HEK293 (cell line): ENCODE data around the gene CSF3.

ENCODE experiments used
- CTCF ChIA-PET: fragments of 350-600 bp; formaldehyde crosslinking; extraction: SDS; loops from one replicate; lab custom pipeline; 2021; ENCODE audit warnings: antibody characterized with exemption; lab: Yijun Ruan, JAX
- POLR2A ChIA-PET: fragments of 300-600 bp; formaldehyde crosslinking; extraction: SDS; loops from one replicate; lab custom pipeline; 2020; ENCODE audit warnings: antibody characterized with exemption, inconsistent platforms; lab: Yijun Ruan, JAX
- H3K27ac ChIP-seq: fragments of 200-500 bp; sonication (Bioruptor generic); 2 replicates; pipeline ENCODE4 v1.5.1; 2014; ENCODE audit warnings: low read depth, low read length, control low read depth, inconsistent platforms; ENCODE audit errors: extremely low read depth
- H3K36me3 ChIP-seq, 2 experiments: fragments of 200-500 bp in 1 of 2; sonication (Bioruptor generic) in 1 of 2; 1 replicate in 1 of 2; 2 replicates in 1 of 2; pipeline ENCODE4 v1.5.1; 2014 to 2017; ENCODE audit warnings: inconsistent platforms in 2 of 2, low read length in 2 of 2; ENCODE audit not compliant: control insufficient read depth in 2 of 2, insufficient read depth in 1 of 2
- H3K4me1 ChIP-seq: fragments of 200-500 bp; sonication (Bioruptor generic); 2 replicates; pipeline ENCODE4 v1.5.1; 2014; ENCODE audit warnings: mild to moderate bottlenecking, low read length, inconsistent platforms; ENCODE audit not compliant: control insufficient read depth, insufficient read depth
- H3K4me3 ChIP-seq: 2 replicates; pipeline ENCODE4 v1.5.1; 2011; ENCODE audit warnings: low read depth, mild to moderate bottlenecking, control low read depth, low read length, moderate library complexity
- H3K9me3 ChIP-seq: fragments of 200-500 bp; sonication (Bioruptor generic); 2 replicates; pipeline ENCODE4 v1.5.1; 2014; ENCODE audit warnings: low read depth, low read length, inconsistent platforms; ENCODE audit not compliant: control insufficient read depth, insufficient read depth
- KLF1 ChIP-seq: fragments of 450-650 bp; formaldehyde crosslinking; IDR thresholded peaks from 2 replicates; pipeline ENCODE4 v1.5.1; 2016; ENCODE audit warnings: missing biosample characterization, missing genetic modification characterization
- KLF10 ChIP-seq: fragments of 450-650 bp; IDR thresholded peaks from 2 replicates; pipeline ENCODE4 v1.5.1; 2018; ENCODE audit warnings: missing biosample characterization, mild to moderate bottlenecking, missing genetic modification characterization
- KLF8 ChIP-seq: fragments of 450-650 bp; formaldehyde crosslinking; IDR thresholded peaks from 2 replicates; pipeline ENCODE4 v1.5.1; 2016; ENCODE audit warnings: missing biosample characterization, missing genetic modification characterization
- KLF9 ChIP-seq: fragments of 450-650 bp; formaldehyde crosslinking; IDR thresholded peaks from 2 replicates; pipeline ENCODE4 v1.5.1; 2016; ENCODE audit warnings: missing biosample characterization, missing genetic modification characterization, low read depth
- REPIN1 ChIP-seq: fragments of 450-650 bp; formaldehyde crosslinking; IDR thresholded peaks from 2 replicates; pipeline ENCODE4 v1.5.1; 2017; ENCODE audit warnings: missing biosample characterization, missing genetic modification characterization, low read depth
- YY2 ChIP-seq: fragments of 450-650 bp; formaldehyde crosslinking; IDR thresholded peaks from 2 replicates; pipeline ENCODE4 v1.5.1; 2016; ENCODE audit warnings: missing biosample characterization, missing genetic modification characterization
- ZBTB1 ChIP-seq: fragments of 450-650 bp; formaldehyde crosslinking; IDR thresholded peaks from 2 replicates; pipeline ENCODE4 v1.5.1; 2016; ENCODE audit warnings: missing biosample characterization, missing genetic modification characterization
- ZNF133 ChIP-seq: fragments of 450-650 bp; formaldehyde crosslinking; IDR thresholded peaks from 2 replicates; pipeline ENCODE4 v1.5.1; 2016; ENCODE audit warnings: missing biosample characterization, missing genetic modification characterization
- ZNF23 ChIP-seq: fragments of 450-650 bp; formaldehyde crosslinking; IDR thresholded peaks from 2 replicates; pipeline ENCODE4 v1.5.1; 2016; ENCODE audit warnings: missing biosample characterization, missing genetic modification characterization, borderline replicate concordance
- ZNF26 ChIP-seq: fragments of 450-650 bp; formaldehyde crosslinking; IDR thresholded peaks from 2 replicates; pipeline ENCODE4 v1.5.1; 2016; ENCODE audit warnings: missing biosample characterization, missing genetic modification characterization
- ZNF510 ChIP-seq: fragments of 450-650 bp; formaldehyde crosslinking; IDR thresholded peaks from 2 replicates; pipeline ENCODE4 v1.5.1; 2018; ENCODE audit warnings: mild to moderate bottlenecking, missing genetic modification characterization, missing biosample characterization; ENCODE audit not compliant: insufficient replicate concordance
- ZNF529 ChIP-seq: fragments of 450-650 bp; formaldehyde crosslinking; IDR thresholded peaks from 2 replicates; pipeline ENCODE4 v1.5.1; 2017; ENCODE audit warnings: missing genetic modification characterization, missing biosample characterization; ENCODE audit not compliant: insufficient replicate concordance
- ZNF561 ChIP-seq: fragments of 450-650 bp; IDR thresholded peaks from 2 replicates; pipeline ENCODE4 v1.5.1; 2018; ENCODE audit warnings: missing biosample characterization, missing genetic modification characterization, borderline replicate concordance
- ZNF585B ChIP-seq: fragments of 450-650 bp; formaldehyde crosslinking; IDR thresholded peaks from 2 replicates; pipeline ENCODE4 v1.5.1; 2016; ENCODE audit warnings: missing biosample characterization, missing genetic modification characterization
- ZNF600 ChIP-seq: fragments of 450-650 bp; formaldehyde crosslinking; IDR thresholded peaks from 2 replicates; pipeline ENCODE4 v1.5.1; 2016; ENCODE audit warnings: missing biosample characterization, missing genetic modification characterization
- ZNF623 ChIP-seq: fragments of 450-650 bp; formaldehyde crosslinking; IDR thresholded peaks from 2 replicates; pipeline ENCODE4 v1.5.1; 2016; ENCODE audit warnings: missing biosample characterization, missing genetic modification characterization
- ZNF629 ChIP-seq: fragments of 450-650 bp; formaldehyde crosslinking; IDR thresholded peaks from 2 replicates; pipeline ENCODE4 v1.5.1; 2017; ENCODE audit warnings: missing biosample characterization, missing genetic modification characterization
- ZNF670 ChIP-seq: fragments of 450-650 bp; formaldehyde crosslinking; IDR thresholded peaks from 2 replicates; pipeline ENCODE4 v1.5.1; 2016; ENCODE audit warnings: missing biosample characterization, missing genetic modification characterization, low read depth
- ZSCAN4 ChIP-seq: fragments of 450-650 bp; formaldehyde crosslinking; IDR thresholded peaks from 2 replicates; pipeline ENCODE4 v1.5.1; 2017; ENCODE audit warnings: missing biosample characterization, missing genetic modification characterization
- TF ChIP-seq, protein P1 (sequence below): fragments of 450-650 bp; formaldehyde crosslinking; IDR thresholded peaks from 2 replicates; pipeline ENCODE4 v1.5.1; 2016; ENCODE audit warnings: missing biosample characterization, missing genetic modification characterization

CSF3 gene

GRCh38 chr17:40028595-40028994, 13.4 kb downstream of the CSF3 start:
- ChIA-PET POLR2A (interaction anchor here (1.7 kb wide), 1 partner anchor 48 kb away, joined by 4 read pairs; the partner anchor contains the start of gene PSMD3), CTCF (interaction anchor here (0.8 to 11.2 kb wide), 14 partner anchors 9 to 468 kb away, joined by 3 to 268 read pairs (median 13); partner anchors contain the start of gene CSF3)
- TF ChIP-seq ZNF23 (tag by site-specific recombination), result no peak
- no peak for TF ChIP-seq REPIN1 (tag by site-specific recombination)
- TF ChIP-seq ZNF629, result no peak
- no peak for TF ChIP-seq KLF10 (tag by site-specific recombination)
- no peak for TF ChIP-seq ZNF600
- TF ChIP-seq YY2, result no peak
- TF ChIP-seq ZNF585B, result no peak
- TF ChIP-seq KLF1 (tag by site-specific recombination), result no peak
- TF ChIP-seq KLF9 (tag by site-specific recombination), result no peak
- no peak for TF ChIP-seq ZBTB1 (tag by site-specific recombination)
- TF ChIP-seq ZNF623 (tag by site-specific recombination), result no peak
- TF ChIP-seq ZNF670, result no peak
- TF ChIP-seq ZNF26 (tag by site-specific recombination), result no peak
- TF ChIP-seq KLF8 (tag by site-specific recombination), result no peak
- TF ChIP-seq ZNF529 (tag by site-specific recombination), result no peak
- no peak for TF ChIP-seq ZNF133 (tag by site-specific recombination)
- no peak for TF ChIP-seq ZNF561 (tag by site-specific recombination)
- TF ChIP-seq, protein P1, sequence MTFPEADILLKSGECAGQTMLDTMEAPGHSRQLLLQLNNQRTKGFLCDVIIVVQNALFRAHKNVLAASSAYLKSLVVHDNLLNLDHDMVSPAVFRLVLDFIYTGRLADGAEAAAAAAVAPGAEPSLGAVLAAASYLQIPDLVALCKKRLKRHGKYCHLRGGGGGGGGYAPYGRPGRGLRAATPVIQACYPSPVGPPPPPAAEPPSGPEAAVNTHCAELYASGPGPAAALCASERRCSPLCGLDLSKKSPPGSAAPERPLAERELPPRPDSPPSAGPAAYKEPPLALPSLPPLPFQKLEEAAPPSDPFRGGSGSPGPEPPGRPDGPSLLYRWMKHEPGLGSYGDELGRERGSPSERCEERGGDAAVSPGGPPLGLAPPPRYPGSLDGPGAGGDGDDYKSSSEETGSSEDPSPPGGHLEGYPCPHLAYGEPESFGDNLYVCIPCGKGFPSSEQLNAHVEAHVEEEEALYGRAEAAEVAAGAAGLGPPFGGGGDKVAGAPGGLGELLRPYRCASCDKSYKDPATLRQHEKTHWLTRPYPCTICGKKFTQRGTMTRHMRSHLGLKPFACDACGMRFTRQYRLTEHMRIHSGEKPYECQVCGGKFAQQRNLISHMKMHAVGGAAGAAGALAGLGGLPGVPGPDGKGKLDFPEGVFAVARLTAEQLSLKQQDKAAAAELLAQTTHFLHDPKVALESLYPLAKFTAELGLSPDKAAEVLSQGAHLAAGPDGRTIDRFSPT (tag by site-specific recombination), result no peak
- Histone ChIP-seq H3K4me1 (peaks cover 9% of the 10 kb centered on the region), H3K9me3 (no peaks in the 10 kb centered on the region), H3K4me3 (no peak overlapping the region), H3K36me3 (peaks cover 43 to 94% of the 10 kb centered on the region in 2 experiments), H3K27ac (no peak overlapping the region)

- ChIA-PET POLR2A (interaction anchor here (1.2 kb wide), 1 partner anchor 35 kb away, joined by 4 read pairs; no protein-coding TSS in a partner anchor), CTCF (interaction anchor here (0.6 to 11.2 kb wide), 6 partner anchors 19 to 81 kb away, joined by 4 to 268 read pairs (median 113); partner anchors contain the start of gene CSF3)
- Histone ChIP-seq H3K9me3 (no peaks in the 10 kb centered on the region), H3K36me3 (peaks cover 27 to 90% of the 10 kb centered on the region in 2 experiments), H3K27ac (no peak overlapping the region), H3K4me1 (peaks cover 2% of the 10 kb centered on the region; the same call in 1 of the 2 replicates), H3K4me3 (no peak overlapping the region)
- TF ChIP-seq ZNF510 (no peak), ZSCAN4 (tag by site-specific recombination) (peak; percentile 88)
Observed at GRCh38 chr17:40031706-40032105, 16.5 kb downstream of the CSF3 start.
